GM19455 (cell line): ENCODE measurements around the gene KRT7.

Experiments used
- ATAC-seq: cut with Tn5 transposase; IDR thresholded peaks from one replicate; pipeline ENCODE4 v1.9.1; 2021; ENCODE audit not compliant: unreplicated experiment

Gene KRT7

GRCh38 chr12:52199294-52199919 lies 33.6 kb upstream of the KRT7 start:
- no peak for ATAC-seq

- no peak for ATAC-seq
These were observed 32.8 kb upstream of the KRT7 start for GRCh38 chr12:52200086-52200780.

- no peak for ATAC-seq
These were observed 32.1 kb upstream of the KRT7 start for GRCh38 chr12:52200781-52201450.

- no peak for ATAC-seq
These were observed 31.6 kb upstream of the KRT7 start for GRCh38 chr12:52201451-52201839.

GRCh38 chr12:52202361-52203078 lies 30.5 kb upstream of the KRT7 start:
- no peak for ATAC-seq

GRCh38 chr12:52203079-52203921 lies 29.7 kb upstream of the KRT7 start:
- no peak for ATAC-seq

GRCh38 chr12:52204095-52204930 lies 28.7 kb upstream of the KRT7 start:
- no peak for ATAC-seq

- ATAC-seq = no peak
These were observed 28.0 kb upstream of the KRT7 start for GRCh38 chr12:52204931-52205505.

- no peak for ATAC-seq
These were observed 27.3 kb upstream of the KRT7 start for GRCh38 chr12:52205612-52206303.

- ATAC-seq = no peak
These were observed 26.6 kb upstream of the KRT7 start for GRCh38 chr12:52206304-52207040.

- ATAC-seq = no peak
These were observed 25.9 kb upstream of the KRT7 start for GRCh38 chr12:52207106-52207505.

GRCh38 chr12:52207895-52208294 lies 25.1 kb upstream of the KRT7 start:
- no peak for ATAC-seq

GRCh38 chr12:52208424-52209165 lies 24.4 kb upstream of the KRT7 start:
- no peak for ATAC-seq

- no peak for ATAC-seq
These were observed 23.7 kb upstream of the KRT7 start for GRCh38 chr12:52209321-52209720.

GRCh38 chr12:52210186-52210924 lies 22.7 kb upstream of the KRT7 start:
- ATAC-seq = no peak

- no peak for ATAC-seq
These were observed 22.0 kb upstream of the KRT7 start for GRCh38 chr12:52210925-52211650.
